PC-9 (cell line): Measurements from ENCODE around the gene ZFAND3. TPM values are rescaled to one million over a fixed set of nuclear protein-coding genes. Genes with fewer than 3 reads are reported as not detected.

ENCODE experiments used
- BruUV-seq: library from RNA; stranded (reverse); fragments of 400-500 nt; replicated peaks from 2 replicates; lab custom pipeline; 2021; lab: Mats Ljungman, UMichigan
- CTCF ChIA-PET: fragments of 300-600 bp; sonication (Branson Sonifier 250); formaldehyde crosslinking; loops from one replicate; lab custom pipeline; 2022; ENCODE audit warnings: antibody characterized with exemption; lab: Charles Lee
- POLR2A ChIA-PET: fragments of 300-600 bp; sonication (Branson Sonifier 250); formaldehyde crosslinking; loops from one replicate; lab custom pipeline; 2022; ENCODE audit warnings: antibody characterized with exemption; ENCODE audit not compliant: unreplicated experiment; lab: Charles Lee
- DNase-seq, 2 experiments: peaks; one replicate each; pipeline versions ENCODE4 v3.0.0 to v3.0.0-alpha.2; 2015 to 2022; ENCODE audit warnings: mixed read lengths in 1 of 2
- H2AFZ ChIP-seq: fragments of 200-600 bp; sonication (generic); 2 replicates; pipeline ENCODE4 v1.8.1; 2017; ENCODE audit warnings: antibody characterized with exemption
- H3F3A ChIP-seq: fragments of 200-600 bp; sonication (generic); 2 replicates; pipeline ENCODE4 v1.8.1; 2017; ENCODE audit warnings: antibody characterized with exemption, mild to moderate bottlenecking, low read depth; ENCODE audit not compliant: insufficient read depth
- H3K27ac ChIP-seq: fragments of 200-600 bp; sonication (generic); 2 replicates; pipeline ENCODE4 v1.6.1; 2016; ENCODE audit warnings: mixed run types
- H3K27me3 ChIP-seq: fragments of 200-600 bp; sonication (generic); 2 replicates; pipeline ENCODE4 v1.6.1; 2016; ENCODE audit warnings: low read depth, mixed run types; ENCODE audit not compliant: insufficient read depth
- H3K36me3 ChIP-seq: fragments of 200-600 bp; sonication (generic); 2 replicates; pipeline ENCODE4 v1.6.1; 2016; ENCODE audit warnings: low read depth, mixed run types
- H3K4me1 ChIP-seq: fragments of 200-600 bp; sonication (generic); replicated peaks from 2 replicates; pipeline ENCODE4 v1.6.1; 2016; ENCODE audit warnings: mixed run types; ENCODE audit not compliant: insufficient read depth
- H3K4me2 ChIP-seq: fragments of 200-600 bp; sonication (generic); 2 replicates; pipeline ENCODE4 v1.6.1; 2017; ENCODE audit warnings: mixed run types
- H3K4me3 ChIP-seq: fragments of 200-600 bp; sonication (generic); 2 replicates; pipeline ENCODE4 v1.6.1; 2016; ENCODE audit warnings: mixed run types
- H3K79me2 ChIP-seq: fragments of 200-600 bp; sonication (generic); 2 replicates; pipeline ENCODE4 v1.6.1; 2017; ENCODE audit warnings: low read depth, mixed run types
- H3K9me2 ChIP-seq: fragments of 200-600 bp; sonication (generic); 2 replicates; pipeline ENCODE4 v1.8.1; 2017; ENCODE audit warnings: mild to moderate bottlenecking; ENCODE audit not compliant: insufficient read depth
- H3K9me3 ChIP-seq: fragments of 200-600 bp; sonication (generic); 2 replicates; pipeline ENCODE4 v1.8.1; 2016; ENCODE audit warnings: low read depth; ENCODE audit not compliant: insufficient read depth
- H4K20me1 ChIP-seq: fragments of 200-600 bp; sonication (generic); 2 replicates; pipeline ENCODE4 v1.8.1; 2017; ENCODE audit not compliant: insufficient read depth
- EZH2 ChIP-seq: fragments of 200-600 bp; sonication (generic); IDR thresholded peaks from 2 replicates; pipeline ENCODE4 v1.8.0; 2017; ENCODE audit warnings: antibody characterized with exemption, low read depth
- intact Hi-C: fragments of 100-400 bp; cut with micrococcal nuclease; formaldehyde crosslinking; loops from one replicate; pipeline ENCODE4 v1.10.0; 2022; ENCODE audit not compliant: unreplicated experiment
- total RNA-seq: library from RNA; stranded (reverse); gene quantifications from 2 replicates; pipeline ENCODE4 v1.2.3, GENCODE V29; 2021
- TF ChIP-seq, protein P1 (sequence below): fragments of 200-600 bp; sonication (generic); conservative IDR thresholded peaks from 2 replicates; pipeline ENCODE4 v1.6.1; 2017; ENCODE audit warnings: mixed run types, antibody characterized with exemption, mild to moderate bottlenecking, moderate library complexity

The ZFAND3 gene
- total RNA-seq, 1 experiment from 2014 or later: 46.8 TPM

DNA sequence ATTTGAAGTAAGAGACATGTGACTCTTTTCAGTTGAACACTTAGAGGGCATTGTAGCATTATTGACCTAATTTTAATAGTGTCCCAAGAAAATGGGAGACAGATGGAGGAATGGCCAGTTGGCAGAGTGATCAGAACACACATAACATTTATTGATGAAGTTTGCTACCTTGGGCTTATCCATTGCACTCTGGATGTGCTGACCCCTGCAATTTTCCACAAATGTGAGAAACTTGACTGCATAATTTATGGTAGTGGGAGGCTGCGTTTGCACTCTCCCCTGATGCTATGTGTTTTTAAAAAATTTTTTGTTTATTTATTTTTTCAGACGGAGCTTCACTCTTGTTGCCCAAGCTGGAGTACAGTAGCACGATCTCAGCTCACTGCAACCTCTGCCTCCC is 95.9 kb downstream of the ZFAND3 start:
- H2AFZ ChIP-seq: no peak overlapping the region
- BruUV-seq: no TSS peak
- H3K9me2 ChIP-seq: no peaks in the 10 kb centered on the region
- no peaks in the 10 kb centered on the region for H3K9me3 ChIP-seq
- H3K4me1 ChIP-seq: no peaks in the 10 kb centered on the region
- H3K27me3 ChIP-seq: no peaks in the 10 kb centered on the region
- ChIA-PET CTCF (no interaction called here), POLR2A (interaction anchor here (0.6 kb wide), 1 partner anchor 155 kb away, joined by 3 read pairs; no protein-coding TSS in a partner anchor)
- peaks cover 70% of the 10 kb centered on the region for H3K79me2 ChIP-seq
- 0 out of 2 replicates have a peak, but pooled peaks cover 3% of the 10 kb centered on the region for H3K36me3 ChIP-seq
- intact Hi-C loops: no loop called here
- DNase-seq: no peak
- TF ChIP-seq EZH2: no peak
- TF ChIP-seq, protein P1, sequence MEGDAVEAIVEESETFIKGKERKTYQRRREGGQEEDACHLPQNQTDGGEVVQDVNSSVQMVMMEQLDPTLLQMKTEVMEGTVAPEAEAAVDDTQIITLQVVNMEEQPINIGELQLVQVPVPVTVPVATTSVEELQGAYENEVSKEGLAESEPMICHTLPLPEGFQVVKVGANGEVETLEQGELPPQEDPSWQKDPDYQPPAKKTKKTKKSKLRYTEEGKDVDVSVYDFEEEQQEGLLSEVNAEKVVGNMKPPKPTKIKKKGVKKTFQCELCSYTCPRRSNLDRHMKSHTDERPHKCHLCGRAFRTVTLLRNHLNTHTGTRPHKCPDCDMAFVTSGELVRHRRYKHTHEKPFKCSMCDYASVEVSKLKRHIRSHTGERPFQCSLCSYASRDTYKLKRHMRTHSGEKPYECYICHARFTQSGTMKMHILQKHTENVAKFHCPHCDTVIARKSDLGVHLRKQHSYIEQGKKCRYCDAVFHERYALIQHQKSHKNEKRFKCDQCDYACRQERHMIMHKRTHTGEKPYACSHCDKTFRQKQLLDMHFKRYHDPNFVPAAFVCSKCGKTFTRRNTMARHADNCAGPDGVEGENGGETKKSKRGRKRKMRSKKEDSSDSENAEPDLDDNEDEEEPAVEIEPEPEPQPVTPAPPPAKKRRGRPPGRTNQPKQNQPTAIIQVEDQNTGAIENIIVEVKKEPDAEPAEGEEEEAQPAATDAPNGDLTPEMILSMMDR: no peak
- H3K27ac ChIP-seq: no peak overlapping the region
- no peak overlapping the region for H3K4me3 ChIP-seq
- no peak overlapping the region for H3K4me2 ChIP-seq
- H4K20me1 ChIP-seq: peaks cover 65% of the 10 kb centered on the region
- peaks cover 3% of the 10 kb centered on the region; the same call in 1 of the 2 replicates for H3F3A ChIP-seq

DNA sequence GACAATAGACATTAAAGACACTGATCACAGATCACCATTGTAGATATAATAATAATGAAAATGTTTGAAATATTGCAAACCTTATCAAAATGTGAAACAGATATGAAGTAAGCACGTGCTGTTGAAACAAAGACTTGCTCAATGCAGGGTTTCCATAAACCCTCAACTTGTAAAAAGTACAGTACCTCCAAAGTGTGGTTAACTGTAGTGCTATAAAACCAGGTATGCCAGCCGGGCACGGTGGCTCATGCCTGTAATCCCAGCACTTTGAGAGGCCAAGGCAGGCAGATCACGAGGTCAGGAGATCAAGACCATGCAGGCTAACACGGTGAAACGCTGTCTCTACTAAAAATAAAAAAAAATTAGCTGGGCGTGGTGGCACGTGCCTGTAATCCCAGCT is 96.6 kb downstream of the ZFAND3 start:
- ChIA-PET CTCF (no interaction called here), POLR2A (interaction anchor here (0.6 kb wide), 1 partner anchor 12 kb away, joined by 3 read pairs; no protein-coding TSS in a partner anchor)
- no peak overlapping the region for H3K27ac ChIP-seq
- H3K4me3 ChIP-seq: no peak overlapping the region
- no TSS peak for BruUV-seq
- no peaks in the 10 kb centered on the region for H3K9me2 ChIP-seq
- 0 out of 2 replicates have a peak, but pooled peaks cover 3% of the 10 kb centered on the region for H3K36me3 ChIP-seq
- H3K9me3 ChIP-seq: no peaks in the 10 kb centered on the region
- no peak for DNase-seq
- no peaks in the 10 kb centered on the region for H3K4me1 ChIP-seq
- intact Hi-C loops: no loop called here
- no peaks in the 10 kb centered on the region for H3K27me3 ChIP-seq
- H3F3A ChIP-seq: no peaks in the 10 kb centered on the region; the same call in 1 of the 2 replicates
- no peak overlapping the region for H2AFZ ChIP-seq
- H3K4me2 ChIP-seq: no peak overlapping the region
- TF ChIP-seq, protein P1: no peak
- TF ChIP-seq EZH2: no peak
- H3K79me2 ChIP-seq: peaks cover 69% of the 10 kb centered on the region
- peaks cover 67% of the 10 kb centered on the region for H4K20me1 ChIP-seq

DNA sequence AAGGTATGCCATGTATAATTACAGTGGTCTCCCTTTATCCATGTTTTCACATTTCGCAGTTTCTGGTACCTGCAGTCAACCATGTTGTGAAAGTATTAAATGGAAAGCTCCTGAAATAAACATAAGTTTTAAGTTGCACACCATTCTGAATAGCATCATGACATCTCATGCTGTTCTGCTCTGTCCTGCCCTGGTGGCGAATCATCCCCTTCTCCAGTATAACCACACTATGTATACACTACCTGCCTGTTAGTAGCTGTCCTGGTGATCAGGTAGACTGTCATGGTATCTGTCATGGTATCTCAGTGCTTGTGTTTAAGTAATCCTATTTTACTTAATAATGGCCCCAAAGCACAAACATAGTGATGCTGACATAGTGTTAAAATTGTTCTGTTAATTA is 97.1 kb downstream of the ZFAND3 start:
- CTCF ChIA-PET: no interaction called here
- Histone ChIP-seq H3K79me2 (peaks cover 64% of the 10 kb centered on the region), H3K4me3 (no peak overlapping the region), H3K9me3 (no peaks in the 10 kb centered on the region), H3K4me1 (no peaks in the 10 kb centered on the region), H3F3A (no peaks in the 10 kb centered on the region; the same call in 1 of the 2 replicates), H2AFZ (no peak overlapping the region), H3K36me3 (0 out of 2 replicates have a peak, but pooled peaks cover 3% of the 10 kb centered on the region), H3K9me2 (no peaks in the 10 kb centered on the region), H3K4me2 (no peak overlapping the region), H4K20me1 (peaks cover 62% of the 10 kb centered on the region), H3K27me3 (no peaks in the 10 kb centered on the region), H3K27ac (no peak overlapping the region)
- BruUV-seq: no TSS peak
- no peak for TF ChIP-seq EZH2
- TF ChIP-seq, protein P1: no peak
- DNase-seq: no peak
- intact Hi-C loops: no loop called here
- POLR2A ChIA-PET: interaction anchor here (0.6 kb wide), 1 partner anchor 12 kb away, joined by 3 read pairs; no protein-coding TSS in a partner anchor
